G401 (cell line): ENCODE results near the gene ACVR1B. TPM values are rescaled to one million over a fixed set of nuclear protein-coding genes. Genes with fewer than 3 reads are reported as not detected.
"Not testable (repeated sequence)": the region's sequence is repeated elsewhere in the genome, so short reads cannot be mapped to it uniquely, and the experiment has no call there.

Experiments
- DNase-seq: peaks from one replicate; pipeline ENCODE4 v3.0.0-alpha.2; 2015; ENCODE audit warnings: low spot score
- in situ Hi-C: cut with HindIII; loops from 2 replicates; pipeline ENCODE4 v1.10.0; 2016; ENCODE audit warnings: low sequenced_read_pairs, mixed read lengths
- total RNA-seq: library from RNA; depleted of rRNA; stranded (reverse); fragments of >200 nt; shearing (Covaris generic); gene quantifications from 2 replicates; pipeline ENCODE4 v1.2.3, GENCODE V29; 2014

ACVR1B gene
- total RNA-seq, 1 experiment from 2014 or later: 3.0 TPM

DNA sequence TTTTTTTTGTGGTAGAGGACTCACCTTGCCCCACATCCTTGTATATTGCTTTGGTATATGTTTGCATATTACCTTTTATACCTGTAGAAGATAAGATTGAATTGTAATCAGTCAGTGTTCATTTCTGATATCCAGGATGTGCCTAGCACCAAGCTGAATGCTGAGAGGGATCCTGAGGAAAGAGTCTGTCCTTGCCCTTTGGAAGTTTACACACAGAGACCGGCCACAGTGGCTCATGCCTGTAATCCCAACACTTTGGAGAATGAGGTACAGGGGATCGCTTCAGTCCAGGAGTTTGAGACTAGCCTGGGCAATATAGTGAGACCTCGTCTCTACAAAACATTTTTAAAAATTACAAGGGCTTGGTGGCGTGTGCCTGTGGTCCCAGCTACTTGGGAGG lies 8.4 kb downstream of the ACVR1B start:
- no peak for DNase-seq
- in situ Hi-C loops: no loop called here

DNA sequence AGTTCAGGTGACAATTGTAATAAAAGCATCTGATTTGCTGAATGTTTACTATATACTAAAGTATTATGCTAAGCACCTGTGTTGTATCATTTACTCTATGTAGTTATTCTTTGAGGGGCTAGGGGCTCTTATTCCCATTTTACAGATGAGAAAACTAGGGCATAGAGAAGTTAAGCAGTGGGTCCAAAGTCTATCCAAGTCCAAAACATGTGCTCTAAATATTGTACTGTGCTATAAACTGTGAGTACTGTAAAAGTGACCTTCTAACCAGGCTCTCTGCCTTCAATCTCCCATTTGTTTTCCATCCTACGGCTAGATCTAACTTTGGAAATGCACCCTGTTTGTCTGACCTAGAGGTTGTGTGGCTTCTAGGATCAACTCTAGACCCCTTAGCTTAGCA lies 9.0 kb downstream of the ACVR1B start:
- in situ Hi-C loops: no loop called here
- DNase-seq: no peak

DNA sequence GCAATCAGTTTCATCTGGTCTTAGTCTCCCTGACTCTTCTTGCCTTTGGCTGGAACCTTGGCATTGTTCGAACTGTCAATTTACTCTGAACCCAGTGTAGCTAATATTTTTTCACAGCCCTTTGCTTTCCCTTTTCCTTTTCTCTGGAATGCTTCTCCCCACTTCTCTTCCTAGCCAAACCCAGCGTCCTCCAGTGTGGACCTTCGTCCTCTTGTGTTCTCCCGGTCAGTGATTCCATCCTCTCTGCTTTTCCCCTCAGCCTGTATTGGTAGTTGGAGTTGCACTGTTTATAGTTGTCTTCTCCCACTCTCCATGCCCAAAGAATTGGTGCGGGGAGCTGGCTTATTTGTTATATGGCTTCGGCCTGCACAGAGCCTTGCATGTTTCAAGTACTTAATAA lies 9.4 kb downstream of the ACVR1B start:
- no peak for DNase-seq
- in situ Hi-C loops: no loop called here

DNA sequence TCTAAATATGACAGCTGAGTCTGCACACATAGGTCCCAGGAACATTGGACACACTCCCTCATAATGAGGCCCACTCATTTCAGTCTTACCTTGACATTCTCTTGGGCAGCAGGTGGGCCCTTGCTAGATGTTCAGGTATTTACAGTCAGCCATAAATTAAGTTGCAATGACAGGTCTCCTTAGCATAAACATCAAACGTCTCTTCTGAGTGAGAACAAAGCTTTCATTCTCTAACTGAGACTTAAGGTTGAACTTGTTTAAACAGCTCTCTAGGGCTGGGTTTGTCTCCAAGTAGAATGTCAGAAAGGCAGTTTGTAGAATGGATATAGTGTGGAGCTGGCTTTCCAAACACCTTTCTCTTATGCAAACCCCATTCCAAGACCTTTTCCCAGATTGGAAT lies 10.3 kb downstream of the ACVR1B start:
- DNase-seq: no peak
- in situ Hi-C loops: no loop called here

DNA sequence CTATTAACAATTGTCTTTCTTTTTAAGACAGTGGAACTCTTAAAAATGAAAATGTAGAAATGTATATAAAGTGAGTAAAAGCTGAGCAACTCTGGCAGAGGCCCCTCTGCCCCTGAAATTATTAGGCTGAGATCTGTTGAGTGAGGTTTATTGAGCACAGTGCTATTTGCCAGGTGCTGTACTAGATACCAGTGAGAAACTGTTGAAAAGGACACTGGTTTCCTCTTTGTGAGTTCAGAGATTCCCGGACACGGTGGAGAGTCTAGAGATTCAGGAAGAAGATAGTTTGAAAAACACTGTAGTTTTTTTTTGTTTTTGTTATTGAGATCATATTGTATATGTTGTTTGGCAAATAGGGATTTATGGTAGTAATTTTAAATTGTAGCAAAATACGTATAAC lies 11.2 kb downstream of the ACVR1B start:
- in situ Hi-C loops: no loop called here
- no peak for DNase-seq

DNA sequence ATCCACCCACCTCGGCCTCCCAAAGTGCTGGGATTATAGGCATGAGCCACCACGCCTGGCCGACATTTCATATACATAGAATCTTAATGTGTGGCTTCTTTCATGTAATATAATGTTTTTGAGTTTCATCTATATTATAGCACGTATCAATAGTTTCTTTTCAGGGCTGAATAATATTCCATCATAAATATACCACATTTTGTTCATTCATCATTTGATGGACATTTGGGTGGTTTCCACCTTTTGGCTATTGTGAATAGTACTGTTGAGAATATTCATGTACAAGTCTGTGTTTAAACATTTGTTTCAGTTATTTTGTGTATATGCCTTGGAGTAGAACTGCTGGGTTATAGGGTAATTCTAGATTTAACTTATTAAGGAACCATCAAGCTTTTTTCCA lies 12.0 kb downstream of the ACVR1B start:
- in situ Hi-C loops: no loop called here
- no peak for DNase-seq

DNA sequence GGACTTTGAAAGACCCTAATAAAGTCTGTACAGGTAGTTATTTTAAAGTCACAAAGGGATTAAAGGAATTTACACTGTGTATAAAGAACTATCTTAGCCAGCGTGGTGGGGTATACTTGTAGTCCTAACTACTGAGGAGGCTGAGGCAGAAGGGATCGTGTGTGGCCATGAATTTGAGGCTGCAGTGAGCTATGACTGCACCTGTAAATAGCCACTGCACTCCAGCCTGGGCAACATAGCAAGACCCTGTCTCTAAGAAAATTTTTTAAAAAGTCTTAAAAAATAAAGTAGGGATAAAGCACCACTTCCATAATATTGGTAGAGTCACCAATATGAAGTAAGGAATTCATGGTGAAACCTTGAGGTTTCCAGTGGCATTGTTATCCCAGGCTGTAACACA lies 18.1 kb downstream of the ACVR1B start:
- in situ Hi-C loops: no loop called here
- DNase-seq: no peak

DNA sequence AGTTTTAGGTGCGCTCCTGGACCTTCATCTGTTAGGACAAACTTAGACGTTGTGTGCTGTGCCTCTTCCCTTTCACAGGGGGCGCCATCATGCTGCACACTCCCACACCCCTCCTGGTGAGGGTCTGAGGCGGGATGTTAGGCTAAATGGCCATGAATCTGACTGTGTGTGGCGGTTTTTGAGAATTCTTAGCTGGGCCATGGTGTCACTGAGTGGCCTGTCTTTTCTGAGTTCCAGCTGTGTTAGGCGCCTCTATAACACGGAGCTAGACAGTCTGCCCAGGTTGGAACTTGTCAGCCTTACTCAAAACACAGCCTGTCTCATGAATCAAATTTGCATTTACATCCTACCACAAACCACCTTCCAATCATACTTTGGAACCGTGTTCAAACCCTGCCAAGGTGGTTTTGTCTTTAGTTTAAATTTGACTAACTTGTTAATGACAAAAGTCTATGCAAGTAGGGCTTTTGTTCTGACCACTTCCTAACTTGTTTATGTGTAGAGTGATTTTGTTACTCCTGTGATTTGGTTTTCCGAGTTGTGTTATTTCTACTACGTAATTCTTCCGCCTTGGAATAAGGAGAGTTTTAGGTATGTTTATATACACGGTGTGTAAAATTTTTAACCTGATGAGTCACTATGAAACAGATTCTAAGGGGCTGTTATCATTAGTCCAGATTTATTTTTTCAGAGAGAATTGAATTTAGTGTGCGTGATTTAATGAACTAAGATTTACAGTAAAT lies 19.6 kb downstream of the ACVR1B start:
- no peak for DNase-seq
- in situ Hi-C loops: no loop called here

DNA sequence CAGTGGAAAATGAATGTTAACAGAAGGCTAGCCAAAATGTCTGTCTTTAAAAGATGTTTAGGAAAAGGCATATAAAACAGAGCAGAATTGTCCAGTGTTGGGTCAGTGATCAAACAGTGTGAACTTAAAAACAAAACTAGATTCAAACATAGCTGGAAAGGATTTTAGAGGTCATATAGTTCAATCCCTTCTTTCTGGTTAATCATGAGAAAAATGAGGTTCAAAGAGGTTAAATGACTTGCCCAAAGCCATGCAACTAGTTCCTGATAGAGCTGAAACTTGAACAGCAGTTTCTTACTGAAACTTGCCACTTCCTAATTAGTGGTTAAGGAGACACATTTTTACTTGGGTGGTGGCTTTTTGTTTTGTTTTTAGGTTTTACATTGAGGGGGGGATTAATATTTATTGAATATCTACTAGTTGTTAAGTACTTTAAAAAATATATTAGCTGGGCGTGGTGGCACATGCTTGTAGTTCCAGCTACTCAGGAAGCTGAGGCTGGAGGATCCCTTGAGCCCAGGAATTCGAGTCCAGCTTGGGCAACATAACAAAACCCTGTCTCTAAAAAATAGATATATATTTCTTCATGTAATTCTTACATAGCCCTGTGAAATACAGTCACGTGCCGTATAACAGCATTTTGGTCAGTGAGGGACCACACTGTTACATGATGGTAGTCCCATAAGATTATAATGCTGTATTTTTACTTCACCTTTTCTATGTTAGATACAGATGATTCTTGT lies 20.4 kb downstream of the ACVR1B start:
- in situ Hi-C loops: no loop called here
- no peak for DNase-seq

DNA sequence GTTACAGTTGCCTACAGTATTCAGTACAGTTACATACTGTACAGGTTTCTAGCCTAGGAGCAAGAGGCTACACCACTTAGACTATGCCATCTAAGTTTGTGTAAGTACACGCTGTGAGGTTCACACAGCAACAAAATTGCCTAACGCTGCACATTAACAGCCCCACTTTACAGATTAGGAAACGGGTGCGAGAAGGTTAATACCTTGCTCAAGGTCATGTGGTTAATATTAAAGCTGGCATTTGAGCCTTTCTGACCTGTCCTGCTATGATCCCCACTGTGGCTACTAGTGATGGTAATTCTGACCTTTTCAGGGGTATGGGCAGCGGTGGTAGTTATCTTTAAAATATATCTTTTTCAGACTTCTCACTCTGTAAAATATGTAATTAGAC lies 20.9 kb downstream of the ACVR1B start:
- in situ Hi-C loops: no loop called here
- no peak for DNase-seq

DNA sequence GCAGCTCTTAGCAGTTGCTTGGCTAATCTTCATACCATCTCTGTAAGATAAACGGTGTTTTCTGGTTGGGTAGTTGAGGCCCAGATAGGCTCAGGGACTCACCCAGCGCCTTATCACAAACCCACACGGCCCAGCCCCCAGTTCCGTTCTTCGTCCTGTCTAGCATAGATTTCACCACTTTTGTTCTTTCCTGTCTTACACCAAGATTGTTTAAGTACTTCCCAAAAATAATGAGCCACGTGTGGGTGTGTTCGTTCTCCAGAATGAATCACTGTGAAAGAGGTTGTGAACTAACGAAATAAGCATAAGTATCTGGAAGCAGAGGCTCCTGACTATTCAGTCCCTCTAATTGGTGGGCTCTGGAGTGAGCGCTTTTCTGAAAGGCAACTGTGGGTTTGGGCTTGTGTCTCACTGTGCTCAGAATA lies 21.4 kb downstream of the ACVR1B start:
- DNase-seq: no peak

DNA sequence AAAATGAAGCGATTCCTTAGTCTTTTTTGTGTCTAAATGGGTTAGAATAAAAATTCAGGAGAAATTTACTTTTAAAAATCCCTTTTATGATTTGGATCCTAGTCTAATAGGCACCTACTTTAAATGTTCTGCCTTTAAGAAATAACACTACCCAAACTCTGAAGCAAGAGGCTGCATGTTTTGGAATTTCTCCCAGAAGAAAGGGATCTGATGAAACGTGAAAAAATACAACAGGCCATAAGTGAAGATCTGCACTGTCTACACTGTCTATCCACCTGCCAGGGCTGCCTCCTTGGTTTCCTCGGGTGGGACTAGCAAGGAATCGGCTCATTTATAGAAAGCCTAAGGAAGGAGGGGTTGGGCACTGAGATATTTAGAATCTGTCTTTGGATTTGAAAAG lies 22.1 kb downstream of the ACVR1B start:
- in situ Hi-C loops: no loop called here

More for the DNA sequence above, 21.4 kb downstream of the ACVR1B start:
- in situ Hi-C loops: no loop called here

DNA sequence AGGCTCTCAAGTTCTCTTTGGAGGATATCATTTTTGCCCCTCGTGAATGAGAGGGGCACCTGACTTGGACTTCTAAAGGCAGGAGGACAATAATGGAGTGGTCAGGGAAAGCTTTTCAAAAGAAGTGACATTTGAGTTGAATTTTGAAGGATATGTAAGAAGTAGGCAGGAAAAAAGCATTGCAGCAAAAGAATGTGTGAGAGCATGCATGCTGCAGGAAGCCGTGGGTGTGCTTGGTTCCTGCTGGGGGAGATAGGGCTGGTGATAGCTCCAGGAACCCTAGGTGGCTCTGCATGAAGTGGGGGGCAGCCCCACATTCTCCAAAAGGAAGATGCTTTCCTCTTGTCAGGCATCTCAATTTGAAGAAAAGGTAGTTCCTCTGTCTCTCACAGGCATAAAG lies 23.1 kb downstream of the ACVR1B start:
- in situ Hi-C loops: no loop called here

More for the DNA sequence above, 22.1 kb downstream of the ACVR1B start:
- DNase-seq: no peak

DNA sequence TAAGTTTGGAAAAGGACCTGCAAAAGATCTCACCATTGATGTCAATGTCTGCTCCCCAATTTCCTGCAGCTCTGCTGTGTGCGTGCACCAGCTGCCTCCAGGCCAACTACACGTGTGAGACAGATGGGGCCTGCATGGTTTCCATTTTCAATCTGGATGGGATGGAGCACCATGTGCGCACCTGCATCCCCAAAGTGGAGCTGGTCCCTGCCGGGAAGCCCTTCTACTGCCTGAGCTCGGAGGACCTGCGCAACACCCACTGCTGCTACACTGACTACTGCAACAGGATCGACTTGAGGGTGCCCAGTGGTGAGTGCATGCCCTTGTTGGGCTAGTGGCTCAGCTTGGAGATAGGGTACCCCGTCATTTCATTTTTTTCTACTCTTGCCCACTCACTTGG lies 23.7 kb downstream of the ACVR1B start:
- in situ Hi-C loops: no loop called here
- no peak for DNase-seq

More for the DNA sequence above, 23.1 kb downstream of the ACVR1B start:
- no peak for DNase-seq

DNA sequence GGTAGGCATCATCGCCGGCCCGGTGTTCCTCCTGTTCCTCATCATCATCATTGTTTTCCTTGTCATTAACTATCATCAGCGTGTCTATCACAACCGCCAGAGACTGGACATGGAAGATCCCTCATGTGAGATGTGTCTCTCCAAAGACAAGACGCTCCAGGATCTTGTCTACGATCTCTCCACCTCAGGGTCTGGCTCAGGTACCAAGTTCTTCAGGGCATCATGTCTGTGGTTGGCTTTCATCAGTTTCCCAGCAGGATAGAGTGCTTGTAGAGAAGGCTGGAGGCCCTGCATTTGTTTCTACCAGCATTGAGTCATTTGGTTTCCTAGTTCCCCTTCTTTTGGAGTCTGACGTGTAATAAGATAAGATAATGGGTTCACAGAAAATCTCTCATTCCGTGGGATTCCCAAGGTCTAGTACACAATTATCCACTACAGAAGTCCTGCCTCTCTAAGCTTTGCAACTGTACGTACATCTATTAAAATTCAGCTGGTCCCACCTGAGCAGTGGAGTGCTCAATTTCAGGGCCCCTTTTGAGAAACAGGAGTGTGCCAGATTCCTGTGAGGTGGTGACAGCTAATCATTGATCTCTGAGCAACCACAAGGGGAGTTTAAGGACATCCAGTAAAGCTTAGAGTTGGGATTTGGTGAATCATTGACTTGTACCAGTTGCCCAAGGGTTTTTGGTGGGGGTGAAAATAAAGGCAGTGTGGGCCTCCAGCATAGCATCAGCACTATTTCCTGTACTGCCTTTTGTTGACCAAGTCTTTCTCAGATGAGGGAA lies 25.1 kb downstream of the ACVR1B start:
- DNase-seq: no peak
- in situ Hi-C loops: no loop called here

DNA sequence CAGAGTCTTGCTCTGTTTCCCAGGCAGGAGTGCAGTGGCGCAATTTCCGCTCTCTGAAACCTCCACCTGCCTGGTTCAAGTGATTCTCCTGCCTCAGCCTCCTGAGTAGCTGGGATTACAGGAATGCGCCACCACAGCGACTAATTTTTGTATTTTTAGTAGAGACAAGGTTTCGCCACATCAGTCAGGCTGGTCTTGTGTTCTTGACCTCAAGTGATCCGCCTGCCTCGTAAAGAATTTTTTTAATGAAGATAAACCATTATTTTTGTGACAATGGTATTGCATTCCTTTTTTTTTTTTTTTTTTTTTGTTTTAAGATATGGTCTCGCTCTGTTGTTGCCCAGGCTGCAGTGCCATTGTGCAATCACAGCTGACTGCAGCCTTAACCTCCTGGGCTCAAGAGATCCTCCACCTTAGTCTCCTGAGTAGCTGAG lies 25.8 kb downstream of the ACVR1B start:
- in situ Hi-C loops: no loop called here
- no peak for DNase-seq

DNA sequence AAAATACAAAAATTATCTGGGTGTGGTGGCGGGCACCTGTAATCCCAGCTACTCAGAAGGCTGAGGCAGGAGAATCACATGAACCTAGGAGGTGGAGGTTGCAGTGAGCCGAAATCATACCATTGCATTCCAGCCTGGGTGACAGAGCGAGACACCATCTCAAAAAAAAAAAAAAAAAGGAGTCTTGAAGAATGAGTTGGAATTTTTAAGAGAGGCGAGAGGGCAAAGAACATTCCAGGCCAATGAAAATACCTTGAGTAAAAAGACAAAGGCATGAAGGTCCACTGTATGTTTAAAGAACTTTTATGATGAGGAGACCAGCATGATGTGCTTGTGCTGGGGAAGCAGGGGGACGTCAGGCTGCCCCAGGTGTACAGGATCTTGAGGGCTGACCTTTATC lies 27.8 kb downstream of the ACVR1B start:
- DNase-seq, in situ Hi-C loops: not testable (repeated sequence)

DNA sequence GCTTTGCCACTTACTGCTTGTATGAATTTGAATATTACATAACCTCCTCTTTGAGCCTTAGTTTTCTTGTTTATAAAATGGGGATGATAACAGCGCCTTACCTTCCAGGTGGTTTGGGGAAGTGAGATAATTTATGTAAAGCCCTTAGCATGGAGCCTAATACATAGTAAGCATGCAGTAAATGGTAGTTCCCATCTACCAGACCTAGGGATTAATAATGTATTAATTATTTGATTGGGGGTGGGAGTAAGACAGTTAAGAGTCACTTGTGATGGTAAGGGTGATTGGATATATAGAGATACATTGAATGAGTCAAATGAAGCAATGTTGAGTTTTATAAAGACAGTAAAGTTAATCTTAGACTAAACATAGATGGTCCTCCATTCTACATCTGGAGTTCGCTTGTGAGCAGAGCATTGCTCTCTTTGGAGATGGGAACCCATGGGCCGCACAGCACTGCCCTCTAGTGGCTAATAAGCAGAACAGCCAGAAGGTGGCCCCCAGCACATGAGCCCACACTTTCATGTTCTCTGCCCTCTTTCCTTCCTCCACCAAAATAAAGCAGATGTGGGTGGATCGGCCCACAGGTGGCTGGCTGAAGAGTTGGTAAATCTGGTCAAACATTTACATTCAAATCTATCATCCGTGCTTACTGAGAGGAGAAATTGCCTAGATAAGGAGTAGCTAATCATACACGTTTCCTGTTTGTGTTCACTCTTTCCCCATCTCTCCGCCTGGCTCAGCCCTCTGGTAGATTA lies 28.7 kb downstream of the ACVR1B start:
- DNase-seq: peak; percentile 79
- in situ Hi-C loops: no loop called here

DNA sequence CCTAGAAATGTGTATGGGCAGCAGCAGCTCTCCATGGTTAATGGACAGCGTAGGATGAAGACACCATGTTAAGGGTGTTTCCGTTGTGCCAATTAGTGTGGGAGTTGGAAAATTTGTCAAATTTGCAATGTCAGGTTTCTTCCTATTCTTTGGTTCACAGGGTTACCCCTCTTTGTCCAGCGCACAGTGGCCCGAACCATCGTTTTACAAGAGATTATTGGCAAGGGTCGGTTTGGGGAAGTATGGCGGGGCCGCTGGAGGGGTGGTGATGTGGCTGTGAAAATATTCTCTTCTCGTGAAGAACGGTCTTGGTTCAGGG lies 29.3 kb downstream of the ACVR1B start:
- no peak for DNase-seq
- in situ Hi-C loops: no loop called here
